Loucy (cell line): ENCODE results near the gene NOS2.

Experiments used
- H2AFZ ChIP-seq: fragments of 200-600 bp; sonication (generic); 2 replicates; pipeline ENCODE4 v1.6.0; 2016; ENCODE audit warnings: antibody characterized with exemption, mild to moderate bottlenecking, low read length, moderate library complexity
- H3F3A ChIP-seq: fragments of 200-600 bp; 2 replicates; pipeline ENCODE4 v1.6.0; 2016; ENCODE audit warnings: antibody characterized with exemption, low read depth, mild to moderate bottlenecking
- H3K27me3 ChIP-seq: fragments of 200-600 bp; sonication (generic); 2 replicates; pipeline ENCODE4 v1.6.1; 2014; ENCODE audit warnings: low read length, mild to moderate bottlenecking; ENCODE audit not compliant: insufficient read depth, poor library complexity, severe bottlenecking
- H3K36me3 ChIP-seq: fragments of 200-600 bp; sonication (generic); 2 replicates; pipeline ENCODE4 v1.6.1; 2016; ENCODE audit warnings: low read length; ENCODE audit not compliant: insufficient read depth
- H3K4me1 ChIP-seq: fragments of 200-600 bp; sonication (generic); 2 replicates; pipeline ENCODE4 v1.5.1; 2014; ENCODE audit warnings: low read length, mild to moderate bottlenecking; ENCODE audit not compliant: insufficient read depth, poor library complexity, severe bottlenecking
- H3K4me2 ChIP-seq: fragments of 200-600 bp; sonication (generic); 2 replicates; pipeline ENCODE4 v1.6.0; 2014; ENCODE audit warnings: antibody characterized with exemption, low read length, low read depth, mild to moderate bottlenecking; ENCODE audit not compliant: poor library complexity, severe bottlenecking
- H3K4me3 ChIP-seq: fragments of 200-600 bp; sonication (generic); 2 replicates; pipeline ENCODE4 v1.5.1; 2014; ENCODE audit warnings: low read length, mild to moderate bottlenecking, mixed read lengths; ENCODE audit not compliant: poor library complexity, severe bottlenecking
- H3K79me2 ChIP-seq: fragments of 200-600 bp; sonication (generic); 2 replicates; pipeline ENCODE4 v1.6.1; 2014; ENCODE audit warnings: low read length; ENCODE audit not compliant: insufficient read depth
- H3K9ac ChIP-seq: fragments of 200-600 bp; sonication (generic); 2 replicates; pipeline ENCODE4 v1.6.0; 2014; ENCODE audit warnings: mild to moderate bottlenecking, low read depth, low read length, moderate library complexity; ENCODE audit not compliant: poor library complexity, severe bottlenecking
- H3K9me2 ChIP-seq: fragments of 200-600 bp; sonication (generic); replicated peaks from 2 replicates; pipeline ENCODE4 v1.6.1; 2016; ENCODE audit warnings: low read depth, low read length, mixed read lengths
- H3K9me3 ChIP-seq: fragments of 200-600 bp; sonication (generic); 2 replicates; pipeline ENCODE4 v1.6.1; 2014; ENCODE audit warnings: mild to moderate bottlenecking, antibody characterized with exemption, low read length, low read depth; ENCODE audit not compliant: insufficient read depth
- H4K20me1 ChIP-seq: fragments of 200-600 bp; sonication (generic); 2 replicates; pipeline ENCODE4 v1.6.0; 2014; ENCODE audit warnings: antibody characterized with exemption, low read length, mild to moderate bottlenecking; ENCODE audit not compliant: insufficient read depth, poor library complexity, severe bottlenecking
- EZH2phosphoT487 ChIP-seq: fragments of 200-600 bp; IDR thresholded peaks from 2 replicates; pipeline ENCODE4 v1.6.1; 2018; ENCODE audit warnings: antibody characterized with exemption, mild to moderate bottlenecking, moderate library complexity, borderline replicate concordance
- TF ChIP-seq, protein P1 (sequence below): fragments of 200-600 bp; sonication (generic); conservative IDR thresholded peaks from 2 replicates; pipeline ENCODE4 v1.5.1; 2014; ENCODE audit warnings: mild to moderate bottlenecking, antibody characterized with exemption, low read length

Gene NOS2

DNA sequence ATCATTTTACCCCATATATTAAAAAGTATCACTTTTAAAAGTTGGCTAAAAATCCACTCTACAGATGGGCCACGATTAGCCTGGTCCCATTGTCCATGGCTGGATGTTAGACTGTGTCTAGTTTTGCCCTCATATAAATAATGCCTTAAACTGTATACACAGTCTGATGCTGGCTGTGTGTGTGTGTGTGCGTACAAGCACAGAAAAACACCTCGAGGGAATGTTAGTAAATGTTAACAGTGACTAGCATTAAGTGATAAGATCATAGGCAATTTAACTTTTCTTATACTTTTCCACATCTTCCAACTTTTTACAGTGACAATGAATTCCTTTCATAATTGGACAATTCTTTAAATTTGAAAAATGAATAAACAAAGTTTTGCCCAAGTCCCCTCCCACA is 8.2 kb downstream of the NOS2 start:
- H3K4me1 ChIP-seq = no peaks in the 10 kb centered on the region
- no peak overlapping the region for H3K4me2 ChIP-seq
- H3K9me2 ChIP-seq = no peaks in the 10 kb centered on the region
- H3K36me3 ChIP-seq = no peaks in the 10 kb centered on the region
- no peak overlapping the region for H3K4me3 ChIP-seq
- no peaks in the 10 kb centered on the region for H3K27me3 ChIP-seq
- TF ChIP-seq, protein P1, sequence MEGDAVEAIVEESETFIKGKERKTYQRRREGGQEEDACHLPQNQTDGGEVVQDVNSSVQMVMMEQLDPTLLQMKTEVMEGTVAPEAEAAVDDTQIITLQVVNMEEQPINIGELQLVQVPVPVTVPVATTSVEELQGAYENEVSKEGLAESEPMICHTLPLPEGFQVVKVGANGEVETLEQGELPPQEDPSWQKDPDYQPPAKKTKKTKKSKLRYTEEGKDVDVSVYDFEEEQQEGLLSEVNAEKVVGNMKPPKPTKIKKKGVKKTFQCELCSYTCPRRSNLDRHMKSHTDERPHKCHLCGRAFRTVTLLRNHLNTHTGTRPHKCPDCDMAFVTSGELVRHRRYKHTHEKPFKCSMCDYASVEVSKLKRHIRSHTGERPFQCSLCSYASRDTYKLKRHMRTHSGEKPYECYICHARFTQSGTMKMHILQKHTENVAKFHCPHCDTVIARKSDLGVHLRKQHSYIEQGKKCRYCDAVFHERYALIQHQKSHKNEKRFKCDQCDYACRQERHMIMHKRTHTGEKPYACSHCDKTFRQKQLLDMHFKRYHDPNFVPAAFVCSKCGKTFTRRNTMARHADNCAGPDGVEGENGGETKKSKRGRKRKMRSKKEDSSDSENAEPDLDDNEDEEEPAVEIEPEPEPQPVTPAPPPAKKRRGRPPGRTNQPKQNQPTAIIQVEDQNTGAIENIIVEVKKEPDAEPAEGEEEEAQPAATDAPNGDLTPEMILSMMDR = no peak
- no peak for TF ChIP-seq EZH2phosphoT487
- H3K9me3 ChIP-seq = no peaks in the 10 kb centered on the region
- no peaks in the 10 kb centered on the region for H3F3A ChIP-seq
- H4K20me1 ChIP-seq = no peaks in the 10 kb centered on the region
- no peak overlapping the region for H2AFZ ChIP-seq
- no peaks in the 10 kb centered on the region for H3K79me2 ChIP-seq
- H3K9ac ChIP-seq = no peak overlapping the region

DNA sequence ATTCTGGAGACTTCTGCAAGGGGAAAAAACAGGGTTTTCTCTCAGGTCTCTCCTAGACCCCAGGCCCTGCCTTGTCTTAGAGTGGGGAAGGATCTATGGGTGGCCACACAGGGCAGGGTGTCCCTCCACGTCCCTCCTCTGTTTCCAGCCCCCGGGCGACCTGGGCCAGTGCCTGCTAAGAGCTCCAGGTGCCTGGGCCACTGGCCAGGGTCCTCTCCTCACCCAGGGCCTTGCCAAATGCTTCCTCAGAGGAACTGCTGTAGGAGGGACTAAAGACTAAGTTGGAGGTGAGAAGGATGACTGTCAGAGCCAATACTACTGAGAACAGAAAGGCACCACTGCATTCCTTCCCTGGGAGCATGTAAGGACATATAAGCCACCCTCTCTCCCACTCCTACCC is 11.4 kb downstream of the NOS2 start:
- no peaks in the 10 kb centered on the region for H3K9me3 ChIP-seq

DNA sequence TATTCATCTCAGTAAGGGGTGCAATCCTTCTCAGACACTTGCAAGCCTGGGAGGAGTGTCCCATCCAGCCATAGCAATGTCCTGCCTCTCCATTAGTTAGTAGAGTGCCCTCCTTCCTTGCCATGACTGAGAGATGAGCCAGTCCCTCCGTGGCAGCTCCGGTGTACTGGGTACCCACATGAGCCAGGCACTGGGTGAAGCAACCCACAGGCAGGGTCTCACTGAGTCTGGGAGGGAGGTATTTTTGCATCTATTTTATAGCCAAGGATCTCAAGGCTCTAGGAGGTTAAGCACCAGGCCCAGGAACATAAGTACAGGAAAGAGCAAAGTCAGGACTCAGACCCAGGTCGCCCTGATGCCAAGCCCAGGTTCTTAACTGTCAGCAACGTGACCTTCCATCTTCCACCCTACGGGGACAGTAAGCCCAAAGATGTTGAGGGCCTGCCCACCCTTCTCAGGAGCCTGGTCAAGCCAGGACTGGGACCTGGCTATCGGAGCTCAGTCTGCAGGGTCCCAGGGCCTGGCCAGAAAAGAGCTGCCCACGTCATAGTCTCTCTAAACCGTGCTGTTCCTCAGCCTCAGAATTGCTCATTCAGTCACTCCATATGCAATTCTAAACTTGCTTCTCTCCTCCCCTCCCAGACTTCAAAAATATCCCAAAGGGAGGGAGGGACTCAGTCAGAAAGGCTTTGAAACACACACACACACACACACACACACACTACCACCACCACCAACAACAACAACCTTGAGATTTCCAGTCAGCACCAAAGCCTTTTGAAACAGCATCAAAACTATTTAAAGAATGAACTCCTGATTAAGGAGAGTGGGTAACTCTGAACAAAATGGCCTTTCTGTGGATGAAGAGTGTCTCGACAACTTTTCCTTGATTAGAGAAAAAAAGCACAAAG is 16.6 kb downstream of the NOS2 start:
- Histone ChIP-seq H3K9ac (no peak overlapping the region), H3K4me2 (no peak overlapping the region), H2AFZ (no peak overlapping the region), H3K27me3 (no peaks in the 10 kb centered on the region), H3F3A (no peaks in the 10 kb centered on the region), H4K20me1 (no peaks in the 10 kb centered on the region), H3K4me1 (no peaks in the 10 kb centered on the region), H3K9me3 (no peaks in the 10 kb centered on the region), H3K4me3 (no peak overlapping the region), H3K36me3 (no peaks in the 10 kb centered on the region), H3K79me2 (no peaks in the 10 kb centered on the region), H3K9me2 (no peaks in the 10 kb centered on the region)
- TF ChIP-seq, protein P1 = no peak
- TF ChIP-seq EZH2phosphoT487 = no peak

More for the DNA sequence above, 11.4 kb downstream of the NOS2 start:
- Histone ChIP-seq H3K9ac (no peak overlapping the region), H3K9me2 (no peaks in the 10 kb centered on the region), H3F3A (no peaks in the 10 kb centered on the region), H2AFZ (no peak overlapping the region), H3K4me1 (no peaks in the 10 kb centered on the region), H3K27me3 (no peaks in the 10 kb centered on the region), H4K20me1 (no peaks in the 10 kb centered on the region), H3K36me3 (no peaks in the 10 kb centered on the region), H3K4me2 (no peak overlapping the region), H3K79me2 (no peaks in the 10 kb centered on the region), H3K4me3 (no peak overlapping the region)
- TF ChIP-seq, protein P1 = no peak
- TF ChIP-seq EZH2phosphoT487 = no peak
